GM18861 (cell line): ENCODE measurements around the gene NEK9.

Experiments used
- ATAC-seq: cut with Tn5 transposase; IDR thresholded peaks from one replicate; pipeline ENCODE4 v1.9.1; 2021; ENCODE audit not compliant: unreplicated experiment

NEK9 gene

DNA sequence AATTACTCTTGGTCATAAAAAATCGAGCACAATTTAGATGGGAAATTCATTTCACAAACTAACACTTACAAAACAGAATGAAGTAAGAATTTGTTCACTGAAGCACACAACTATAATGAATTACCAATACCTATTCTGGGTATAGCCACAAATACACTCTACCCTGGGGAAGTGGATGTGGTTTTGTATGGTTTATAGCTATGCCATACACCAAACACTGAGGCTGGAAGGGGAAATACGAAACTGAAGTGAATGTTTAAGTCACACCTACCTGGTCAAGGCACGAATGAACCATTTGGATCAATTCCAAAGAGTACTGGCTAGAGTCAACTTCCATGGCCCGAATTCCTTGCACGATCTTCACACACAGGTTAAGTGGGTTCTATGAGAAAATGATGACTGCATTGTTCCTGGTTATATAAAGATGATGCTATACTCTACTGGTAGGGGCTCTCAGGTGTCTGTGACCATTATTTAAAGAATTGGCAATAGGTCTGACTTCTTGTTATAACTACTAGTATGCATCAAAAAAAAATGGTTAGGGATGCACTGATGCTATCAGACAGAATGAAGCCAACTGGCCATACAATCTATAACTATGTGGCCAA, 12.8 kb downstream of the NEK9 start:
- peak; percentile 46 for ATAC-seq

DNA sequence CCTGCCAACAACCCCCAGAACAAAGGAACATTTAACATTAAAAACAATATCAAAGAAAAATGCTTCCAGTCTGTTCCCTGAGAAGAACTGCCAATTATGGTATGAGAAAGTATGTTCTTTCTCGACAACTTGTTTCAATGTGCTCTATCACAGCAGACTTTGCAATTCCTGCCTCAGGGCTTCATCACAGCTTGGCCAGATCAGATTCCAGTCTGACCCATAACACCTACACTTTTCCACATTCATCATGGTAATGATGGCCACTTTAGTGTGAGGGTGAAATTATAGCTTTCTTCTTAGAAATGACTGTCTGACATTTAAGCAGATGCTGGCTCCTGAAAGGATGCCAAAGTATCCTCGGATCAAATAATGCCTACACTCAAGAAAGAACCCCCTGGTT, 17.0 kb downstream of the NEK9 start:
- no peak for ATAC-seq

DNA sequence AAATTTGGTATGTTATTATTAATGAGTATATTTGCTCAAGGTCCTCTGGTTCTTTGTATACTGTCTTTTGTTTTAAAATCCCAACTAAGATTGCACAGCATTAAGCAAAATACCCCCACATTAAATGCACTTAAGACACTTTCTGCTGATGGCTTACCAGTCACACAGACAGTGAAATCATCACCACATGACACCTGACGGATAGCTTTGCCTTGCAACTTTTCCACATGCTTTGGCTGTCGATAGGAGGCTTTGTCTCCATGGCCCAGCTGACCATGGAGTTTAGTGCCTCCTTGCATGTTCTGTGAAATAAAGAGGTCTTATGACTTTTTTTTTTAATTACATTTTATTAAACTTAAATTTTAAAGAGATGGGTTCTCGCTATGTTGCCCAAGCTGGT, 19.7 kb downstream of the NEK9 start:
- no peak for ATAC-seq

DNA sequence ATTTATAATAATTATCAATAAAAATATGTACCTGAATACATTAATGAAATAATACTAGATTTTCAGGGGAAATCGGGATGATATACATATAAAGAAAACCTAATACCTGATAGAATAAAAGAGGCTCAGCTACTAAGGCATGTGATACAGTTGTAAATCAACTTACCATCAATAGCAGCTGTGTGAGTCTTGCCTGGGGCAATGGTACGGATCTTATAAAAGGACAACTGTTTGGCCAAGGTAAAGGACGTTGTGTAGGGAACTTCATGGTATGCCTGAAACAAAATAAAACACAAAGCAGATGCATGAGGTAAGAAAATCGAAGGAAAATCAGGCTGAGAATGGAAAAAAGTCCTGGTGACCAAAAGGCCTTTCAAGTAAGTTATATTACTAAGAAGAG, 25.4 kb downstream of the NEK9 start:
- ATAC-seq, result no peak

DNA sequence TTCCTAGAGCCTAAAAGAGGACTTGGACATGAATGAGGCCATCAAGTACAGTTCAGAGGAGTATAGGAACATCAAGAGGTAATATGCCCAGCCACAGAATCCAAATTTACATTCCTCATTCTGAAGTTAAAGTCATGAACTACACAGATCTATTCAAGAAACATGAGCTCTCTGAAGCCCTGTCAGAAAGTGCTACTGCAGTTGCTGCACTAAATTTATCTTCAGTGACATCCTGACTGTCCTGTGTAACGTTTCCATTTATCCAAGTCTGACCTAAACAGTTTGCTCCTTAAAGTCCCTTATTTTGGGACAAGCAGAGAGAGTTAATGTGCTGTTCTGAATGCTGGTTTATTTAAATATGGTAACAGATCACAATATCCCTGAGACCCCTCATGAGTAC, 28.2 kb downstream of the NEK9 start:
- ATAC-seq, result no peak

DNA sequence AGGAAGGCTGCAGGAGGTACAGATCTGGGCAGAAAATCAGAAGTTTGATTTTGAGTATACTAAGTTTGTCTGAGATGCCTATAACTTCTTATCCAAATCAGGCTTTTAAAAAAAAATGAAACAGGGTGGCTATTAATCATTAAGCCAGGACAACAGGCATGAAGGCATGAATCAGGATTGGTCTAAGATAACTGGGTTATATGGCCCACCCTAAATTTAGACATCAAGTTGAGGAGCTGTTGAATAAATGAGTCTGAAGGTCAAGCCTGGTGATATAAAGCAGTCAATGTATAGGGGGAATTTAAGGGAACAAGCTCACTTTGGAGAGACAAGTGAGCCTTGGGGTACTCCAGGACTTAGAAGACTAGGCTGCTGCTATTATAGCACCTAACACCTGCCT, 28.6 kb downstream of the NEK9 start:
- no peak for ATAC-seq

DNA sequence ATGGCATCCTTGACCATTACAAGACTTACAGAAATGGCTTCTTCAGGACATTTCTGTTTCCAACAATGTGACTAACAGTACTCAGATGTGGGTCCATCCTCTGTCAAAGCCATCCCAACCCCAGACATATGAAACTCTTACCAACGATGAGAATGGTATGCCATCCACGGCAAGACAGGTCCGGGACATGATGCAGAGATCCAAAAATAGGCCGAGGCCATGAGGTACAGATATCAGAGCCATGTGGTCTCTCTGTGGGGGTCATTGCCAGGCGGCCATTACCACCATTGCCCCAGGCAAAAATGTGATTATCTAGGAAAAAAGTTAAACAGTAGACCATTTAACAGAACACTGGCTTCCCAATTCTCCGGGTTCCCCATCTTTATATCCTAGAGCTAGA, 29.9 kb downstream of the NEK9 start:
- no peak for ATAC-seq

DNA sequence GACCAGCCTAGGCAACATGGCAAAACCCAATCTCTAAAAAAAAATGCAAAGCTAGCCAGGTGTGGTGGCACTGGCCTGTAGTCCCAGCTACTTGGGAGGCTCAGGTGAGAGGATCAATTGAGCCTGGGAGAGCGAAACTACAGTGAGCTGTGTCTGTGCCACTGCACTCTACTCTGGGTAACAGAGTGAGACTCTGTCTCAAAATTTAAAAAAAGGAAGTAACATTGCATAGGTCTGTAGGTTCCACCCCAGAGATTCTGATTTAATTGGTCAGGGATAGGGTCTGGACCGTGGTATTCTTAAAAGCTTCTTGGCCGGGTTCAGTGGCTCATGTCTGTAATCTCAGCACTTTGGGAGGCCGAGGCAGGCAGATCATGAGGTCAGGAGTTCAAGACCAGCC, 31.2 kb downstream of the NEK9 start:
- ATAC-seq, result no peak

DNA sequence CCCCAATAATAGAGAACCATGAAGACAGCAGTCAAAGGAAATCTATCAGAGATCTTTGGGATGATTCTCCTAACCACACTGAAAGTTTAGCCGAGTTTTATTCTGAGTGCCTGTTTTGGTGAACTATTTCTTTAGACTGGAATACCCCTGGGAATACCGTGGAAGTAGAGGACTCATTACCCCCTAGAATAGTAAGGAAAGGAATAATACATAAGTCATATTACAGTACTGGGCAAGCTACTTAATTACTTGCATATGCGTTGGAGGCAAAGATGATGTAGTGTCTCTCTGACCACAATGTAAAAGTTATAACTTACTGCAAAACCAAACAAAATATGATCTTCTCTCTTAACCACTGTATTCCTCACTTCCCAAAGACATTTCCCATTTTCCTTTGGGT, 32.0 kb downstream of the NEK9 start:
- ATAC-seq, result no peak

DNA sequence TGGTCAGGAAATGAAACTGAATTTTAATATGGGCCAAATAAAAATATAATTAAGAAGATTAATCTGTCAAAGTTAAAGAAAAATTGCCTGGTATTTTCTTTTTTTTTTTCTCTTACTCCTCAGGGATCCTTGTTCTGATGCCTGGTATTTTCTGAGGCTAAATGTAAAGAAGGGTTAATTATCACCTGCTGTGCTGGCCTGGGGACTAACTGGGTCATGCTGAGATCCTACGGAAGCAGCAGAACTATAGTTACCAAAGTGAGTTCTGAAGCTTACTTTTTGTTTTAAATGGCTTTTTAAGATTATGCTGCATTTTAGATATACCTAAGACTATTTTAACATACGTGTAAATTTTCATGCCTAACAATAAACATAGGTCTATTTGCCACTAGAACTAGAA, 34.1 kb downstream of the NEK9 start:
- no peak for ATAC-seq

DNA sequence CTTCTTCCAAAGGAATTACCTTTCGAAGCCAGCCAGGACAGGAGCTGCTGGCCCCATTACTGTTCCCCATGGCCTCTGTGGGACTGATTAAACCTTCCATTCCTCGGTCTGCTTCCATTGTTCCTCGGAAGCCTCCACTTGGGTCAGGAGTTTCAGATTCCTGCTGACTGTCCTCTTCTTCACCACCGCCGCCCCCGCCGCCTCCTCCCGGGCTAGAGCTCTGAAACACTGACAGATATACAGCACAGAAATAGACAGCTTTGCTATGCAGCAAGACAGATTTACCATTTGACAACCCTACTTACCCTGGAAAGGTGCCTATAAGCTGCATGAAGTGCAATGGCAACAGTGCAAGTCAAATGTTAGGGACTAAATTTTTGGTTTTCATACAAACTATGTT, 35.6 kb downstream of the NEK9 start:
- ATAC-seq, result no peak

DNA sequence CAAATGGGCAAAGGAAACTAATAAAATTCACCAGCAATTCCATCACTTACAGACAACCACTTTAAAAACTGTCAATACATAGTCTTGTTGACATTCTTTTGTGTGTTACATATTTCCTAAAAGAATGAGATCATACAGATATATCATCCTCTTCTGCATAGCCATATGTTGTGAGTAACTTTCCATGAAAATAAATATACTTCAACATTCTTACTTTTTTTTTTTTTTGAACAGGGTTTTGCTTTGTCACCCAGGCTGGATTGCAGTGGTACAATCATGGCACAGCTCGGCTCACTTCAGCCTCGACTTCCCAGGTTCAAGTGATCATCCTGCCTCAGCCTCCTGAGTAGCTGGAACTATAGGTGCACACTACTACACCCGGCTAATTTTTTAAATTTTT, 36.5 kb downstream of the NEK9 start:
- ATAC-seq, result no peak

DNA sequence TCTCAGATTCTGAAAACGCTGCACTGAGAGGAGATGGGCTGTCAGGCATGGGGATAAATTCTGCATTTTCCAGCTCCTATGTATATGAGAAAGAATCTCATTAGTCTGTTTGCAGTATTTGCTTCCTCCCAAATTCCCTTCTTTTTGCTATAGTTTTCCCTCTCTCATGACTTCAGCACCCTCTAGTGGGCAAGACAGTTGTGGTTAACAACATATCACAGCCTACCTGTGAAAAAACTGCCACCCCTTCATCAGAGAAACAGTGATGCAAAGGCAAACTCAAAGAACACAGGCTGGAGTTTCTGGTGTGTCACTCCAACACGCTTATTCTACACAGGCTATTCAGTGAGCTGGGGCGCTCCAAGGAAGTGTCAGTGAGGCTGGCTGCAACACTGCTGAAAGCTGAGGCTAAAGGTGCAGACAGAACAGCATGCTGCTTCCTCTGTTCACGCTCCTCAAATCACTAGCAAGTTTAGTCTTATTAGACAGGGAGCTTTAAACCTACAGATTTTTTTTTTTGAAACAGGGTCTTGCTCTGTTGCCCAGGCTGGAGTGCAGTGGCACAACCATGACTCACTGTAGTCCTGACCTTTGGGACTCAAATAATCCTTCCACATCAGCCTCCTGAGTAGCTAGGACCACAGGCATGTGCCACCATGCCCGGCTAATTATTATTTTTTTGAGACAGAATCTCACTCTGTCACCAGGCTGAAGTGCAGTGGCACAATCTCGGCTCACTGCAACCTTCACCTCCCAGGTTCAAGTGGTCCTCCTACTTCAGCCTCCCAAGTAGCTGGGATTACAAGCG, 38.1 kb downstream of the NEK9 start:
- no peak for ATAC-seq

DNA sequence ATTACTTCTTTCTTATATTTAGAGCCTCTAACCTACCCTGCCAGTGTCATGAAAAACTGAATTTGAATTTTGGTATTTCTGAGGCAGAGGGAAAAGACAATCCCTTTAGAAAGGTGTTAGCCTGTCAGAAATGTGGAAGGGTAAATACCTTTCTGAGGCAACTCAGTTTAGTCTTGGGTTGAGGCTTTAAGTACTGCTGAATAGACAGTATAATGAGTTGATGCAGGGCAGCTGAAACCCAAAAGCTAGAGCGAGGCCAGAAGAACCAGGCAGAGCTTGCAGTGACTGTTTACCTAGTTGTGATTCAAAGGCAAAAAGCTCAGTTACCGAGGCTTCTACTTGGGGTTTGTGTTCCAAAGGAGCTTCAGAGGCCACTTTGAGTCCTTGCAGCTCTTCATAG, 38.7 kb downstream of the NEK9 start:
- no peak for ATAC-seq

DNA sequence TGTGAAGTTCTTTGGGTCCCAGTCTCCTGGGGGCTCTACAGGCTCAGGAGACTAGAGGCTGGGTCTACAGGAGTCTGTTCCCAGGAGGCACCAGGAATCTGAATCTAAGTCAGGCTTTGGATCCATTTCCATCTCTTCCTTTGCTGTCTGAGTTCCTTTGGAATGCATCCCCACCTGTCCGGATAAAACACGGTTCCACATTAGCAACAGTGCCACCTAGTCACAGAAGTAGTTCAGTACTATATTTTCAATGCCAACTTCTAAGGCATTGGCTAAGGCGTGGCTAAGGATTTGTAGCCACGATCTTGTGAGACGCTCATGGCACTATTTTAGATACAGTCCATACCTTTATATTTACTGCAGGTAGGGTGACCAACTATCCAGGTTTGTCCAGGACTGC, 42.3 kb downstream of the NEK9 start:
- ATAC-seq, result no peak

DNA sequence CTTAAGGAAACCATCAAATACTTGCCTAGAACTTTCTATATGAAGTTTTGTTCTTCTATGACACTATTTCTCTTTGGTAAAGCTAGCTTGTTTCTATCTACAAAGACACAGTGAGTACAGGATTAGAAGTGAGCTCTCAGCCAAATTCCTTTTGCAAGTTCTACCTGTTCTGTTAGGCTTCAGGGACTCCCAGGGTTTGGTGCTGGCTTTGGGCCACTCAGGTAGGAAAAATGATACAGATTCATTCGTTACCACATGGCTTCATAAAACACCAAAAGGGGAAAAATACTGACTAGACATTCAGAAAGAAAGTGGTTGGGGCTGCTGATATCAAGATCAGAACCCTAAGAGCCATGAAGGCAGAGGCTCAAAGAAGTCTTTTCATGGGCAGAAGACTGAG, 43.6 kb downstream of the NEK9 start:
- ATAC-seq, result no peak

DNA sequence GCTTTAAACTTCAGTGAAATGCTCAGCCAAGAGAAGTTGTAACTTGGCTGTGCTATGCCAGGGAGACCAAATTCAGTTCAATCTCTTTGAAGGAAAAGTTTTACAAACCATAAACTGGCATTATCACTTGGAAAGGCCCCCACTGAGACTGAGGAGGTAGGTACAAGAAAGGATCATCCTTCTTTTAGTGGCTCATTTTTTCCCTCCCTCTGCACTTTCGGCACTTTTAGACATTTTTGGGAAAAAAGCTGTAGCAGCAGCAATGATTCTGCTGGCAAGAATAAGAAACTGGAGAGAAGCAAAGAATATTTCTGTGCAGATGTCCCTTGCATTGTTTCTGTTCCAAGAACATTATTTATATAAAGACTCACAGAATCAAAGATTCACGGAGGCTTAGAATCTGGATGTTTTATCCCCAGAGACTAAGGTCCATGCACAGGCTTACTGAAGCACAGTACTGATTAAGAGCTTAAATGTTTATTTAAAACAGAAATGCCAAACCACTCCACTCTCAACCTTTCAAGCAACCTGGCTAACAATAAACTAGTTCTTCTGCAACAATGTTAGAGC, 45.1 kb downstream of the NEK9 start:
- no peak for ATAC-seq

DNA sequence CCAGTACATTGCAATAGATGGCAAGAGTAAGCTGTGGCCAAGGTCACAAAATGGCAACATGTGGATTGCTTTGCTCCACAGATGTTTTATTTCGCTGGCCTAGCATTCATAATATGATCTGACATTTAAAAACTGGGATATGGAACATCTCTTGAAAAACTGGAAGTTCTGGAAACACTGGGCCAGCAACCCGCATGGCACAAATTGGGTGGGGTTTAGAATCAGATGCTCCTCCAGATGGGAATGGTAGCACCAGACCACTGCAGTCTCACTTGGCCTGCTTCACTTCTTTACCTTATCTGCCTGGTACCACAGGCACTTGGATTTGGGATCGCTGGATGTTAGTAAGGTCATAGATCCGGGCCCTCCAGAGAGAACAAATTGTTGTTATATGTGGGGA, 47.3 kb downstream of the NEK9 start:
- ATAC-seq, result no peak

DNA sequence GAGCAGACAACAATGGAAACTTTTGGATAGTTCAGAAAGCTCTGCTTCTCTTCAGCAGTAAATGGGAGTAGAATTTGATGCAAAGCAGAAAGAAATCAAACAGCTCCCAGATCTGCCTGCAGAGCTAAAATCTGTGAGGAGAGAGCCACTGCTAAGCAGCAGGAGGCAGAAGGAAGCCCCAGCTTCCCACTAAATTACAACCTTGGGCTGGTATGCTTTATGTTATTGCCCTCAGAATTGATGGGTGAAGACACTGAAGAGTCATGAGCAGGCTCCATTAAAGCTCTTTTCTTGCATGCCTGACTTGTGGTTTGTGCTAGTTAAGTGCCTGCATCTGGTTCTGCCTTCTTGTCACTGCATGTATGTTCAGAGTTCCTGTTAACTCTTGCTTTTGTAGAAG, 49.1 kb downstream of the NEK9 start:
- no peak for ATAC-seq

DNA sequence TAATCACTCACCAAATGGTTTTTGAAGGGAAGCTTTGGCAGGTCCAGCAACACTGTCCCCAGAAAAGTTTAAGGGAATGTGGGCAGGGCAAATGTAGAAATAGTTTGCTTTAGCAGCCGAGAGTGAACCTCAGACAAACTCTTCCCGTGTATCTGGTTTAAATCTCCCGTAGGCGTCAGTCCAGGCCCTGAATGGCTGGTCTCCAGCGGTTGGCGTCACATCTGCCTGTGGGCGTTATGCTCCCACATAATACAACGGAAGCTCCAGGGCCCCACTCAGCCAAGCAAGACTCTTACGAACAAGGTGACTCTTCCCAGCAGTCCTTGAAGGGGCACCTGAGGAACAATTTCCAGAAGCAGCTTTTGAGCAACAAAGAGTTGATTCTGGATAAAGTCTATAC, 56.5 kb downstream of the NEK9 start:
- no peak for ATAC-seq

DNA sequence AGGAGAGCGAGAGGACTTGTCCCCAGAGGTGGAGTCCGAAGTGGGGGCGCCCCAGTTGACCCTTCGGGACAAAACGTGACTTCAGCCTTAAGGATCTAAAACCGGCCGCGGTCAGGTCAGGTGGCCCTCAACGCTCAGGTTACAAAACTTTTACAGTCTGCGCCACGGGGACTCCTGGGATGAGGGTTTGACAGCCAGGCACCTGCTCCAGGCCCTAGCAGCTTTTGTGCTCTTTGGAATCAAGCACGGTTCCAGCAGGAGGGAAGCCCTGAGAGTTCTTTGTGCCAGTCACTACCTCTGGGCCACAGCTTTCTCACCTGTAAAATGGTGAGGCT, 57.1 kb downstream of the NEK9 start:
- no peak for ATAC-seq

DNA sequence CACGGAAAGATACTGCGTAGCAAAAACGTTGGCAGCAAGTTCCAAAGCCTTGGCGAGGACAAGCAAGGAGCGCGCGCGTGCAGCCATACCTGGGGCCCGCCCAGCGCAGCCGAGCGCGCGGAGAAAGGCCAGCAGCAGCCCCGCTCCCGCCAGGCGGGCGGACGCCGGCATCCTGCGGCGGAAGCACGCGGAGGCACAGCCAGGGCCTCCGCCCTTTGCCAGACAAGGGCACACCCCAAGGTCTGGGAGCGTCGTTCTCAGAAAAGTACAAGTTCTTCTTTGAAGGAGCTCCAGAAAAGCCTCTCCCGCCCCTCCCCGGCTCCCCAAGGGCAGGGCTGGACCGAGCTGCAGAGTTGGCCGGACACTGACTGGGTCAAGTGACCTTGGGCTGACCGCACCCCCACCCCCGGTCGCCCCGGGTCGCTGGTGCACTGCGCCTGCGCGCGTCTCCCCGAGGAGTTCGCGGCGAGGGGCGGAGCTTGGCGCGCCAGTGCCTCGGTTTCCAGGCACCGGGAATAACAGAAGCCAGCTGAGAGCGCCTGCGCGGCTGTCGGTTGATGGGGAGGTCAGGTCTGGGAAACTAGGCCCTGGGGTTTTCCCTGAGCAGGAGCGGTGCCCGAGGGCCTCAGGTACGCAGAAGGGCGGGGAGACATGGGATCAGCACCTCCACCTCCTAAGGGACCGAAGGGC, 57.6 kb downstream of the NEK9 start, which contains the start of gene ZC2HC1C:
ZC2HC1C (plus strand) TSS at position 521 of the 690 bp plus-strand sequence. CDS start 933 bp downstream, outside the sequence.
- no peak for ATAC-seq
